ENCODE results near the gene PPT1. TPM values are rescaled to one million over a fixed set of nuclear protein-coding genes. Genes with fewer than 3 reads are reported as not detected.

The PPT1 gene
- 107 to 117 TPM (median 111 TPM) in 3 replicates for total RNA-seq (2021)
- percentile 77 among the genes with signal in this experiment for Bru-seq, nascent RNA
- long read RNA-seq, experiment 1, full-length matches to known transcripts: 839 of 892 reads
- long read RNA-seq, experiment 1, partial matches to known transcripts: 32 of 892 reads
- long read RNA-seq, experiment 1, other reads (novel, unspliced or antisense): 21 of 892 reads
- long read RNA-seq, experiment 2, full-length matches to known transcripts: 133 of 219 reads
- long read RNA-seq, experiment 2, partial matches to known transcripts: 24 of 219 reads
- long read RNA-seq, experiment 2, other reads (novel, unspliced or antisense): 62 of 219 reads
- long read RNA-seq, experiment 3, full-length matches to known transcripts: 356 of 484 reads
- long read RNA-seq, experiment 3, partial matches to known transcripts: 119 of 484 reads
- long read RNA-seq, experiment 3, other reads (novel, unspliced or antisense): 9 of 484 reads

GRCh38 chr1:40096977-40097782, at the start of gene PPT1:
Gene PPT1 (minus strand): TSS chr1:40097252. CDS start chr1:40097238, 14 bp downstream.
- peaks cover 5% of the 10 kb centered on the region for H3K9me3 Mint-ChIP-seq
- CTCF ChIA-PET: interaction anchor here (1.0 to 2.6 kb wide), 2 partner anchors 47 to 242 kb away, joined by 6 to 10 read pairs; no protein-coding TSS in a partner anchor
- H3K36me3 Mint-ChIP-seq: peaks cover 4% of the 10 kb centered on the region; the same call in 1 of the 2 replicates
- peak within 1 kb of the TSS; percentile 92 for H3K4me3 Mint-ChIP-seq
- peak within 1 kb of the TSS; percentile 89 for H3K27ac Mint-ChIP-seq
- ATAC-seq (peak; percentile 95), DNase-seq (ENCODE audit: low spot score) (peak; percentile 85)
- POLR2A ChIA-PET: no interaction called here
- H3K27me3 Mint-ChIP-seq (ENCODE audit: low read depth): peaks cover 30% of the 10 kb centered on the region
- H3K4me1 Mint-ChIP-seq: peaks cover 18% of the 10 kb centered on the region
- TF ChIP-seq ZNF138 (CRISPR knock-in tag; conservative IDR thresholded peaks at IDR 0.05): no peak
- TF ChIP-seq ZNF263 (CRISPR knock-in tag; IDR thresholded peaks at IDR 0.05; ENCODE audit: low read depth): 0 out of 2 replicates have a peak, but pooled peaks have one; percentile 39
- TF ChIP-seq GABPB1 (CRISPR knock-in tag; IDR thresholded peaks at IDR 0.05): 0 out of 2 replicates have a peak, but pooled peaks have one; percentile 43
- peak; percentile 71 for TF ChIP-seq TEAD1 (CRISPR knock-in tag; IDR thresholded peaks at IDR 0.05)
- no peak for TF ChIP-seq GTF2I (CRISPR knock-in tag; conservative IDR thresholded peaks at IDR 0.05)
- TF ChIP-seq RORB (CRISPR knock-in tag; IDR thresholded peaks at IDR 0.05): no peak
- peak; percentile 72; the same call in 1 of the 2 replicates for TF ChIP-seq SMAD3 (CRISPR knock-in tag; IDR thresholded peaks at IDR 0.05; ENCODE audit: borderline replicate concordance)
- TF ChIP-seq KAT7 (CRISPR knock-in tag; IDR thresholded peaks at IDR 0.05; ENCODE audit: borderline replicate concordance): 0 out of 2 replicates have a peak, but pooled peaks have one; percentile 65
- peak; percentile 80; the same call in 1 of the 2 replicates for TF ChIP-seq MYBL2 (CRISPR knock-in tag; IDR thresholded peaks at IDR 0.05)
- TF ChIP-seq FOXP1 (CRISPR knock-in tag; IDR thresholded peaks at IDR 0.05; ENCODE audit: borderline replicate concordance): peak; percentile 89; the same call in 1 of the 2 replicates
- TF ChIP-seq FOXK1 (CRISPR knock-in tag; IDR thresholded peaks at IDR 0.05): peak; percentile 81; the same call in 1 of the 2 replicates
- TF ChIP-seq HMGXB4 (CRISPR knock-in tag; IDR thresholded peaks at IDR 0.05): peak; percentile 68
- no peak for TF ChIP-seq PREB (CRISPR knock-in tag; IDR thresholded peaks at IDR 0.05; ENCODE audit: borderline replicate concordance)
- TF ChIP-seq SMAD4 (CRISPR knock-in tag; IDR thresholded peaks at IDR 0.05): 0 out of 2 replicates have a peak, but pooled peaks have one; percentile 30
- no peak; the same call in 1 of the 2 replicates for TF ChIP-seq TEAD4 (CRISPR knock-in tag; IDR thresholded peaks at IDR 0.05)
- no peak for TF ChIP-seq AFF4 (CRISPR knock-in tag; IDR thresholded peaks at IDR 0.05; ENCODE audit: borderline replicate concordance)
- TF ChIP-seq MAX (CRISPR knock-in tag; IDR thresholded peaks at IDR 0.05): peak; percentile 96
- peak; percentile 96 for TF ChIP-seq ZNF232 (CRISPR knock-in tag; IDR thresholded peaks at IDR 0.05)
- no peak for TF ChIP-seq MXD4 (CRISPR knock-in tag; IDR thresholded peaks at IDR 0.05; ENCODE audit: borderline replicate concordance)
- peak; percentile 67; the same call in 1 of the 2 replicates for TF ChIP-seq CREM (CRISPR knock-in tag; IDR thresholded peaks at IDR 0.05)
- TF ChIP-seq ATF2 (CRISPR knock-in tag; IDR thresholded peaks at IDR 0.05; ENCODE audit: borderline replicate concordance, low read depth): peak; percentile 29; the same call in 1 of the 2 replicates
